Body of pancreas (tissue), 4 donors: Measurements from ENCODE around the gene ATG16L2. TPM values are rescaled to one million over a fixed set of nuclear protein-coding genes. Genes with fewer than 3 reads are reported as not detected.

Experiments
- ATAC-seq: fragments of 150-250 bp; one replicate; pipeline ENCODE4 v1.9.1; 2016
- DNase-seq, 4 donors: peaks; one replicate each; pipeline ENCODE4 v3.0.0-alpha.2; 2019
- H3K27ac ChIP-seq, 4 donors: fragments of 200-600 bp; sonication (generic); 1 replicate in 3 of 4; 2 replicates in 1 of 4; pipeline versions ENCODE4 v1.5.1 to v1.6.1; 2016 to 2019; ENCODE audit warnings: mild to moderate bottlenecking in 1 of 4, mixed read lengths in 1 of 4, moderate library complexity in 1 of 4
- H3K27me3 ChIP-seq, 2 donors: fragments of 200-600 bp; sonication (generic); one replicate each; pipeline ENCODE4 v1.6.0; 2016; ENCODE audit warnings: mild to moderate bottlenecking in 1 of 2
- H3K36me3 ChIP-seq, 2 donors: fragments of 200-600 bp; sonication (generic); replicated peaks in 1 of 2; 2 replicates each; pipeline ENCODE4 v1.5.1; 2016; ENCODE audit warnings: low read depth in 2 of 2; ENCODE audit not compliant: insufficient read depth in 1 of 2
- H3K4me1 ChIP-seq: fragments of 200-600 bp; sonication (generic); one replicate; pipeline ENCODE4 v1.6.0; 2016
- H3K4me3 ChIP-seq, 2 donors: fragments of 200-600 bp; sonication (generic); 1 replicate in 1 of 2; 2 replicates in 1 of 2; pipeline ENCODE4 v1.5.1; 2016 to 2019
- H3K9me3 ChIP-seq, 3 donors: fragments of 200-600 bp; sonication (generic); 1 replicate in 2 of 3; 2 replicates in 1 of 3; pipeline ENCODE4 v1.5.1; 2016
- CTCF ChIP-seq, 7 experiments: fragments of 450-650 bp in 4 of 7; fragments of 200-600 bp in 3 of 7; sonication (generic) in 3 of 7; IDR thresholded peaks; one replicate each; pipeline ENCODE4 v1.5.1; 2016 to 2019; ENCODE audit warnings: antibody characterized with exemption in 7 of 7
- POLR2A ChIP-seq, 3 donors: fragments of 450-650 bp; IDR thresholded peaks; one replicate each; pipeline ENCODE4 v1.6.1; 2016; ENCODE audit warnings: antibody characterized with exemption in 3 of 3, mild to moderate bottlenecking in 2 of 3
- WGBS, 2 donors: methylation state at CpG; one replicate each; pipeline ENCODE4 v1.1.5; 2017; 5-methylcytosine and 5-hydroxymethylcytosine counted together
- intact Hi-C: fragments of 100-400 bp; cut with DNase I; formaldehyde crosslinking; loops from one replicate; pipeline ENCODE4 v1.15.1; 2023
- total RNA-seq, 2 donors: library from RNA; depleted of rRNA; stranded (reverse); fragments of >200 nt; gene quantifications; one replicate each; pipeline ENCODE4 v1.1.0, GENCODE V29; 2016

Gene ATG16L2
- total RNA-seq, 2 donors from 2014 or later, result 27.5 to 28.3 TPM

DNA sequence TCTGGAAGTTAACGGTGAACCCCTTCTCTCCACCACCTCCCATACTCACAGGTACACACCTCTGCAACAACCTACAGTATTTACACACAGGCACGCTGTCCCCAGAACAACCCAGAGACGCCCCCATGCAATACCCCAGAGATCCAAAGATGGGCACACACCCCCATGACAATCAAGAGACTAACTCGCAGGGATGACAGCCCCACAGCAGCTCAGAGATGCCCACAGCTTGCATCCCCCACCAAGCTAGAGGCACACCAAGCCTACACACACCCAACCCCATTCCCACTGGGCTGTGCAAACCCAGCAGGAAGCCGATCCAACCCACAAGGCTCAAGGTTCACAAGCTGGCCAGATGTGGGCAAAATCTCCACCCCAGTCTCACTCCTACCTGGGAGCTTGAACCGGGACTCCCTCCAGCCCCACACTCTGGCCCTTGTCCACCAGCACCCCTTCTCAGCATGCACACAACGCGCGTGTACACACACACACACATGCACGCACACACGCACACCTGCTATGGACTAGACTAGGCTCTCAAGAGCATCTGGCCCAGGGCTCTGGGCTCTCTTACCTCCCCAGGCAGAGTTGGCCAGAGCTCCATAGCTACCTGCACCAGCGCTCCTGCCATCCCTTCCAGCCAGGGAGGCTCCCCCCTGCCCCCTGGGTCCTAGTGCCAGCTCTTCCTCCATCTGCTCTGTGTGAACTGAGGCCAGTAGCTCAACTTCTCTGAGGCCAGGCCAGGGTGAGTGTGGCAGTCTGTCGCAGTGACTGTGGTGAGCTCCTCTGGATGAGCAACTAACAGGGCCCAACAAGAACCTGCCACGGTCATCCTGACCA lies 31.9 kb upstream of the ATG16L2 start:
- DNase-seq, result peak; percentile 34 to 70 (median 56)

GRCh38 chr11:72783144-72783905 lies 30.9 kb upstream of the ATG16L2 start:
- no peak overlapping the region for H3K4me3 ChIP-seq
- WGBS, 2 donors, result 82 to 97% methylated on average over 2 of the region's 2 CpGs
- no peaks in the 10 kb centered on the region for H3K9me3 ChIP-seq
- TF ChIP-seq CTCF (IDR thresholded peaks at IDR 0.05) (no peak), POLR2A (IDR thresholded peaks at IDR 0.05) (no peak)
- no peak overlapping the region for H3K27ac ChIP-seq
- intact Hi-C loops, result no loop called here
- no peaks in the 10 kb centered on the region for H3K27me3 ChIP-seq
- ATAC-seq, result no peak
- no peak for DNase-seq
- peaks cover 61% of the 10 kb centered on the region for H3K4me1 ChIP-seq
- H3K36me3 ChIP-seq, result no peaks in the 10 kb centered on the region

More for the DNA sequence above, 31.9 kb upstream of the ATG16L2 start:
- Histone ChIP-seq H3K4me3 (peak overlapping the region in 1 of 2 donors; percentile 3), H3K36me3 (no peaks in the 10 kb centered on the region), H3K27ac (peak overlapping the region; percentile 79 to 97 (median 92)), H3K4me1 (peaks cover 64% of the 10 kb centered on the region), H3K27me3 (no peaks in the 10 kb centered on the region), H3K9me3 (no peaks in the 10 kb centered on the region)
- peak; percentile 1 for ATAC-seq
- intact Hi-C loops, result no loop called here
- 28 to 29% methylated on average over 5 to 14 of the region's 14 CpGs for WGBS, 2 donors
- no peak for TF ChIP-seq POLR2A (IDR thresholded peaks at IDR 0.05)
- no peak for TF ChIP-seq CTCF (IDR thresholded peaks at IDR 0.05)

DNA sequence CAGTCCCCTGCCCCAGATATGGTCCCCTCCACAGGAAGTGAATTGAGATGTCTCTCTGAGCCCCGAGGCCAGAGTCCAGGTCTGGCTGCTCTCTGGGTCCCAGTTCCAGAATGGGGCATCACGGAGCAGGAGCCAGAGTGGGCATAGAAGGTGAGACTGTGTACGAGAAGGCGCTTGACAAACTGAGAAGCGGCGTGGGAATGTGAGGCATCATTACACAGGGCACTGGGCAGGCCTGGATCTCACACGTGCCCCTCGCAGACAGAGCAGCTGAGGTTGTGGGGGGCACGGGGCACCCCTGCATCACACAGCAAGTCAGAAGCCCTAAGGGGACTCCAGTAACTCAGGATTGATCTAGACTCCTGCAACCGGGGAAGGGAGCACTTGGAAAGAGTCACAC lies 29.5 kb upstream of the ATG16L2 start:
- no peak for DNase-seq

More for the DNA sequence above, 29.5 kb upstream of the ATG16L2 start:
- no peak overlapping the region for H3K4me3 ChIP-seq
- no peaks in the 10 kb centered on the region for H3K9me3 ChIP-seq
- ATAC-seq, result no peak
- intact Hi-C loops, result loop anchor here (5.0 kb wide), 1 partner anchor 57 kb away; no protein-coding TSS in a partner anchor
- WGBS, 2 donors, result 76 to 87% methylated on average over 10 of the region's 10 CpGs
- TF ChIP-seq POLR2A (IDR thresholded peaks at IDR 0.05) (no peak), CTCF (IDR thresholded peaks at IDR 0.05) (no peak)
- peaks cover 47% of the 10 kb centered on the region for H3K4me1 ChIP-seq
- no peaks in the 10 kb centered on the region for H3K36me3 ChIP-seq
- no peak overlapping the region for H3K27ac ChIP-seq
- H3K27me3 ChIP-seq, result no peaks in the 10 kb centered on the region
